Activated CD4-positive, alpha-beta T cell treated with anti-CD3 and anti-CD28 coated beads for 48 hours (primary cell): ENCODE results near the gene NAV2.

Experiments
- DNase-seq: peaks from one replicate; pipeline ENCODE4 v3.0.0-alpha.2; 2020

Gene NAV2

DNA sequence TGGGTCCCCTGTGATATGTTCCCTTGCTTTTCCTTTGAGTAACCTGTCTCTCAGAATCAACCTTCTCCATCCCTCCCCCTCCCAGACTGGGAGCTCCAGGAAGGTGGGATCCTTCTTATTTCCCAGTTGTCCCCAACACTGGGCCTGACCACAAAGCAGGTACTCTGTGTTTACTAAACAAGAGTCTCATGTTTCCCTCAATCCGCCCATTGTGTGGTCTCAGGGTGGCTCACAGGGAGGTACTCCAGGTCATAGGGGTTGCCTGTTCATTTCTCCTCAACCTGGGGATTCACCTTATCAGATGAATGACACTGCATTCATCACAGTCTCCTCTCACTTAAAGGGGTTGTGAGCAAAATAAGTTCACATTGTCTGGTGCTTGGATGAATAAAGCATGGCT lies 26.4 kb upstream of the NAV2 start:
- DNase-seq, result no peak

GRCh38 chr11:19687392-19687791 lies 25.2 kb upstream of the NAV2 start:
- DNase-seq, result no peak

GRCh38 chr11:19689281-19690000 lies 23.2 kb upstream of the NAV2 start:
- no peak for DNase-seq

- no peak for DNase-seq
These were observed 21.8 kb upstream of the NAV2 start for GRCh38 chr11:19690885-19691284.

DNA sequence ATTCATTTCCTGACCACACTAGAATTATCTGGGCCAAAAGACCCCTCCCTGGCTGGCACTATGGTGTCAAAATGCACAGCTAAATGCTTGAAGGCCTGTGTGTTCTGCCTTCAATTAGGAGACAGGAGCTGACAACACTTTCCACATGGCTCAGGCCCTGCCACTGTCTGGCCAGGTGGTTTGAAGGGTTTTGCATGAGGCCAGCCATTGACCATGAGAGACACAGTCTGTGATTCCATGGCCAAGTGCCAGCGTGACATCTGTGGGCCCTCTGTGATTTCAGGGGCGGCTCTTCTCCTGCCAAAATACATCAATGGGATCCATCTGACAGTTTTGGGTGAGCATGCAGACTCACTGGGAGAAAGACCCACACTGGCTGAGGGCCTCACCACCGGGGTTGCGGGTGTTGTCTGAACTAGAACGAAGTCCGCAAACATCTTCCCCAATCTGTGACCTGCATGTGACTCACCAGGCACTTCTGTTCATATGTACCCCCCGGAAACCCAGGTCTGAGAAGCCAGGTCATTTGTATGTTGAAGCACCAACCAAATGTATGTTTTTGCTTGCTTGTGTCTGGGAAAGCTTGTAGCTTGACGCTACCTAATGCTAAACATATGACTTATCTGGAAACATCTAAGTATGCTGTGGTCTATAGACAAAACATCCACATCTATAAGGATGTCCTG lies 20.7 kb upstream of the NAV2 start:
- no peak for DNase-seq

DNA sequence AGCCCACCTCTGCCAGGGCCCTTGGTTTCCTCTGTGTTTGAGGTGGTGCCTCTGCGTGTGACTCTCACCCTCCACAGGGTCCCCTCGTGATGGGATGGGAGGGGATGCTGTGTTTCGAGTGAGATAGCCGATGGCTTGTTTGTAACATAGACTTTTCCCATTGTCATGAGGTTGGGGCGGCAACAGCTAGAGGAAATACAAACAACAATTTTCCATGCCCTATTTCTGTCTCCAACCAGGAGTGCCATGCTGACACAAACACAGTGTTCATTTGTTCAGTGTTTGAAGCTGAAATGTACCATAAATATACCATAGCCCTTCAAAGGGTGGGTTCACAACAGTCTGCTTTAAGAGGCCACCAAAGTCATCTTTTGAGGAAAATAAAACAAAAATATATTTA lies 19.5 kb upstream of the NAV2 start:
- no peak for DNase-seq

DNA sequence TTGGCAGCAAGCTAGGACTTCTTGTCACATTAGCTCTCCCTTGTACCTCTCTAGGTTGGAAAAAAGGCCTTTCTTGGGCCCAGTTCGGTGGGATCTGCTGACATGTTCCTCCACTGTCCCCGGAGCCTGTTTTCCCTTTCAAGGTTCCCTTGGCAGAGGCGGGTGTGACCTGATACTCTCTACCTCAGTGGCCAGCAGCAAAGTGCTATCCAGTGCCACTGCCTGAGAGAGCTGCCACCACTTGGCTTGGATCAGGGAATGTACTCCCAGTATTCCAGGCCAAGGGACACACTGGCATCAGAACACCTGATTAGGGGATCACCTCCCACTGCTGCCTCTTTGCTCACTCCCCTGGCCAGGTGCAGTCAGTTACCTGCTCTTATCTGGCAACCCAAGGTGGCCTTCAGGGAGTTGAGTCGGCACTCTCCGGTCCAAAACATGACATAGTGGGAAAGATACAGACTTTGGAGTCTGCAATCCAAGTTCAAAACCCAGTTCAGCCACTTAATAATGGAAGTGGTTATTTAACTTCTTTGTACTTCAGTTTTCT lies 17.8 kb upstream of the NAV2 start:
- DNase-seq, result no peak

GRCh38 chr11:19696073-19696472 lies 16.6 kb upstream of the NAV2 start:
- no peak for DNase-seq

DNA sequence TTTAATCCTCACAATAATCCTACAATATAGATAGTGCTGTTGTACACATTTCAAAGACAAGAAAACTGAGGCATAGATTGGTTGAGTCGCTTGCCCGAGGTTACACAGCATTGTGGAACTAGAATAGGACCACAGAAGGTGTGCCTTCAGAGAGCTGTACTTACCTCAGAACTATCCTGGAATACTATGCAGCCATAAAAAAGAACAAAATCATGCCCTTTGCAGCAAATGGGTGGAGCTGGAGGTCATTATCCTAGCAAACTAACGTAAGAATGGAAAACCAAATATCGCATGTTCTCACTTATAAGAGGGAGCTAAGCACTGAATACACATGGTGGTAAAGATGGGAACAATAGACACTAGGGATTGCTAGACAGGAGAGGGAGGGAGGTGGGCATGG lies 15.7 kb upstream of the NAV2 start:
- DNase-seq, result no peak

DNA sequence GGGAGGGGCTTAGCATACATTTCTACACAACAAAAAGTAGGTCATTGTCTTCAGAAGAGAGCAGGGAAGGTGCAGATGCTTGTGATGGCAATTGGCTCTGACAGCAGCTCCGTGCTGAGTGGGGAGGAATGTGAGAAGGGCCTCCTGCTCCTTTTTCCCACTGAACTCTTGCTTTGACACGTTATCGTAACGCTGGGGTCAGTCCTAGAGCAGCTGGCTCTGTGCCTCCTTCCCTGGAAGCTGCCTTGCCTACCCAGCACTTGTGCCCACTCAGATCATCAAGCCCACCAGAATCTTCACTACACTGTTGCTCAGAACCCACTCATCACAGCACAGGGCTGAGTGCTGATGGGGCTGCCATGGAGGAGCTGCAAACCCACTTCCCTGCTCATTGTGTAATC lies 14.9 kb upstream of the NAV2 start:
- DNase-seq, result no peak

GRCh38 chr11:19698493-19699292 lies 13.9 kb upstream of the NAV2 start:
- no peak for DNase-seq

GRCh38 chr11:19701421-19701820 lies 11.2 kb upstream of the NAV2 start:
- DNase-seq, result no peak

GRCh38 chr11:19702620-19703019 lies 10.0 kb upstream of the NAV2 start:
- no peak for DNase-seq

DNA sequence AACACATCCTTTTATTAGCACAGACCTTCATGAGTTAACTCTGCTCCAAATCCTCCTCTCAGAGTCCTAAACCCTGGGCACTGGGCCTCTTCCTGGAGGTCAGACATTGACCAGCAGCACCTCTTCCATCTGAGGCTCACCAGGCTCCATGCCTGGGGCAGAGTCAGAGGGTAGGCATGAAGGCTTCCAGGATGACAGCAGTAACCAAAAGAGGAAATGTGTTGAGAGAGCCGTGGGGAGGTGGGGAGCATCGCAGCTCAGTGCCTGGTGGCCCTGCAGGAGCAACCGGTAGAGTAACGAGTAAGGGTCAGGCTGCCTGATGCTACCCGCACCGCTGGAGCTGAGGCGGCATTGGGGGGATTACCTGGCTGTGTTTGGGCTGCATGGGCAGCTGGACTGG lies 9.4 kb upstream of the NAV2 start:
- DNase-seq, result no peak

- DNase-seq, result no peak
These were observed 8.4 kb upstream of the NAV2 start for GRCh38 chr11:19704213-19704612.

DNA sequence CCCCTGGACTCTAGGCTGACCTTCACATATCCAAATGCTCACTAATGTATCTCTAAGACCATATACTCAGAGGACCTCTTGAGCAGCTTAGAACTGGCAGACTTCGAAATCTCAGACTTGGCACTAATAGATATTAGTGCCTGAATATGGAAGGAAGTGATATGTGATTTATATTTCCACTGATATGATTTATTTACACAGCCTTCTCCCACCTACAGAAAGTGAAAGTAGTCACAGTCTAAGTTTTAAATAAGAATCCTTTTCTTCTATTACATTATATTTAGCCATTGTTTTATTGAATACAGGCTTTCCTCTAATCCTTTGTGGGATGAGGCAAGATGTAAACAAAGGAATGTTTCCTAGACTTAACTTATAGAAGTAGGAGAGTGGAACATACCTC lies 6.7 kb upstream of the NAV2 start:
- DNase-seq, result no peak

DNA sequence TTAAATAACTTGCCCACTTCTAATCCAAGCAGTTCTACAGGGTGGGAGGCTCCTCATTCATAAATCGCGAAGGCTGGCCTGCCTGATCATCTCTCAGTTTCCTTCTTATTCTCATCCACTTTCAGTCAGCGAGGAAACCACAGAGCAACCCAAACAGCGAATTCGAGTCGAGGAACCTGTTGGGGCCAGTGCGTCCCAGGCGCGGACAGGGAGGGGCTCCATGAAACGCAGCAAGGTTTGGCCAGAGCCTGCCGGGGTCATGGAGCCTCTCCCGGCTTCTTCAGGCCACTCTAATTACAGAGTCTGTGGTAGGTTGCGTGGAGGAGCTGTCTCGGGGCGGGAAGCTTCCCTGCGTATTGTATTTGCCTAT lies 741 bp upstream of the NAV2 start:
- peak; percentile 52 for DNase-seq

DNA sequence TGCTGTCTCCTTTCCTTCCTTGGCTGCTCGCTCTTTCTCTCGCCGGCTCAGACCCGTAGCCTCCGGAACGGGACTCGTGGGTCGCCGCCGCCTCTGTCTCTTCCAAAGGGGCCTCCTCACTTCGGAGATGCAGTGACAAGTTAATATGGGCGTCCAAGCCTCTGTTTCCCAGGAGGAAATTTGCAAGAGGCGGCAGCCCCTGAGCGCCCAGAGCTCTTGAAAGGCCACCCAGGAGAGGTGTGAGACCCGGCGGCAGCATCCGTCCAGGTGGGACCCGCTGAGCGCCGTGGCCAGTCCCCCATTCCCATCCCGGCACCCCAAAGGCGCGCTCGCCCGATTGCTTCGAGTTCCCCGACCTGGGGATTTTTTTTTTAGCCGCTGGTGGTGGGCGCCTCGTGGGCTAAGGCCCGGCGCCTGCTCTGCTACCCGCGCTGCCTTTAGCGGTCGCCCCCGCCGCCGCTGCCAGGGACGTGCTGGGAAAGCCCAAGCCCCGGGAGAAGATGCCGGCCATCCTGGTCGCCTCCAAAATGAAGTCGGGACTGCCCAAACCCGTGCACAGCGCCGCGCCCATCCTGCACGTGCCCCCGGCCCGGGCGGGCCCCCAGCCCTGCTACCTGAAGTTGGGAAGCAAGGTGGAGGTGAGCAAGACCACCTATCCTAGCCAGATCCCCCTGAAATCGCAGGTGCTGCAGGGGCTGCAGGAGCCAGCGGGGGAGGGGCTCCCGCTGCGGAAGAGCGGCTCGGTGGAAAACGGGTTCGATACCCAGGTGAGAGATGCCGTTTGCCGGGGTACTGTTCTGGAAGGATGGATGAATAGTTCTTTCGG lies 772 bp downstream of the NAV2 start:
- peak; percentile 20 for DNase-seq

DNA sequence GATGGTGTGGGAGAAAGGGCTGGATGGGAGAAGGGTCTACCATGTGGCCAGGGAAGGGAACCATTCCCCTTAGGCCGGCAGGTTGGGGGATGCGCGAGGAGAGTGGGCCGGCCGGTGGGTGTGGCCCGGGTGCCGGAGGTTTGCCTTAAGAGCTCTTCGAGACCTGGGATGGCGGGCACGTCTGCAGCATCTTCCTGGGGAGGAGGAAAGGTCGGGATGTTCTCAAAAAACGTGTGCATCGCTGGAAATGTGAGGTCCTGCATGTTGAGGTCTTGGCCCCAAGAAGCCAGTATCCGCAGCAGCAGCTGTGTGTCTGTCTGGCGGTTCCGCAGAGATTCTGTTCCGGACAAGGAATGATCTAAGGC lies 1.4 kb downstream of the NAV2 start:
- no peak for DNase-seq

DNA sequence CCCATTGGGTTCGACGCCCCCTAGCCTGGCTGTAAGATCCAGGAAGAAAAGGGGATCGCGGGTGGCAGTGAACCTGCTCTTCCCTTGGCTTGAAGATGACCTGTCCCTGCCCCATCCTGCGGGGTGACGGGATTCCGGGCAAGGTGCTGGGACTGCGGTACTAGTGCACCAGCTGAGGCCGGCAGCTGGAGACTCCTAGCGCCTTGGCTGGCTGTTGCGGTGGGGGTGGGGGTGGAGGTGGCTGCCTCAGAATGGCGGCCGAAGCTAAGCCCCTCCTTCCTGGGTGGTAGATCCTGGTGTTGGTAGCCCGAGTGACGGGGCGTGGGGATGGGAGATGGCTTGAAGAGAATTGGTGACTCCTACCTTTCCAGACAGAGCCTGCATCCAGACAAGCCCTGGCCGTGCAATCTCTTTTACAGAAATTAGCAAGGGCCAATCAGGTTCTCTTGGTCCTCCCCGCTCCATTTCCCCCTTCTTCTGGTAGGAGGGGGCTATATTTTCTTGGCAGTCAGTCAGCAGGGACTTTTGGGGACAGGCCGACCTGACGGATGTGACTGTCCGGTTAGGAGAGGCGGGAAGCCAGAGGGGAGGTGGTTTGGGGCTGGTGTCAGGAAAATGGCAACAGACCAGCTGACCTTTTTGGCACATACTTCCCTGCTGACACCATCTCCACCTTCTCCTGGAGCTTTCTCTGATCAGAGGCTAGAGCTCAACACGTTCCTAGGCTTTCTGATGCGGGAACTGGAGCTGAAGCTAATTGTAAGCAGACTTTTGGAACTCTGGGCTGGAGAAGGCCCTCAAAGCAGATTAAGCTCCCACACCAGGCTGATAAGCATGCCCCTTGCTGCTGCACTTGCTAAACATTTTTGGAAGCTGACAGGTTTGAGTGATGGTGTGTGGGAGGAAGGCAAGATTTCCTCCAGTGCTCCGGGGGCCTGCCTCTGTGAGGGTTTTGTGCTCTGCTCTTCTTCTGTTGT lies 2.0 kb downstream of the NAV2 start:
- DNase-seq, result no peak

- no peak for DNase-seq
These were observed 2.7 kb downstream of the NAV2 start for GRCh38 chr11:19715373-19715772.

DNA sequence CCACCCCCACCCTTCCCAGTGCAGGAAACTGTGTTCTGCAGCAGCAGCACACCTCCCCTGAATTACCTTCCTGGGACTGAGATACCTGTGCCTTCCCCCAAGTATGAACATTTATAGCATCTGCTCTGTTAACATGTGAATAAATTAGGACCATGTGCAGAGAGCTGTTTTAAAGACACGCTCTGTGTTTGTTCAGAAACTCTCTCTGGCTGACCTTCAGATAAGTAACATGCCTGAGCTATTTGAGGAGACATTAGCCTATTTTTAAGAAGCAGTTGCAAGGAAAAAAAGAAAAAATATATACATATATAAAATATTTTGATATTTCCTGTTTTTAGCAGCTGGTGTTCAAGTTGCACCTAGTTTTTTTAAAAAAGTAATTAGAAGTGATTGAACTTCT lies 5.4 kb downstream of the NAV2 start:
- no peak for DNase-seq
